ENCODE measurements around the gene VEPH1. TPM values are rescaled to one million over a fixed set of nuclear protein-coding genes. Genes with fewer than 3 reads are reported as not detected.

The VEPH1 gene
- total and polyA plus RNA-seq, 9 of the 15 experiments (the other 6 are each of a cell fraction or from before 2014, with no cell fraction given), result 4.5 to 15.6 (median 5.8) TPM

DNA sequence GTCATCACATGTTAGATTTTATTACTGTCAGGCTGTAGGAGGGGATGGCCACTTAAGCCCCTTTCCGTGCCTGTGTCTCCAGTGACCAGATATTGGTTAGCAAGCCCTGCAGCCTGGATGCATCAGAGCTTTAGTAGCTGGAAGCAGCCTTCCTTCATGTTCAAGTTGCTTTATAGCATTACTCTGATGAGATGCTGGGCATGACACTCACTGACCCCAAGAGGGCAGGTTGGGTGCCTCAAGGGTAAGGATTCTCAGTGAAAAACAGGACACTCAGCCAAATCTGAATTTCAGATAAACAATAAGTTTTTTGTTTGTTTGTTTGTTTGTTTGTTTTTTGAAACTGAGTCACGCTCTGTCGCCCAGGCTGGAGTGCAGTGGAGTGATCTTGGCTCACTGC lies 135.0 kb downstream of the VEPH1 start (continued):
- TF ChIP-seq SMARCA5 (IDR thresholded peaks at IDR 0.05), result no peak

DNA sequence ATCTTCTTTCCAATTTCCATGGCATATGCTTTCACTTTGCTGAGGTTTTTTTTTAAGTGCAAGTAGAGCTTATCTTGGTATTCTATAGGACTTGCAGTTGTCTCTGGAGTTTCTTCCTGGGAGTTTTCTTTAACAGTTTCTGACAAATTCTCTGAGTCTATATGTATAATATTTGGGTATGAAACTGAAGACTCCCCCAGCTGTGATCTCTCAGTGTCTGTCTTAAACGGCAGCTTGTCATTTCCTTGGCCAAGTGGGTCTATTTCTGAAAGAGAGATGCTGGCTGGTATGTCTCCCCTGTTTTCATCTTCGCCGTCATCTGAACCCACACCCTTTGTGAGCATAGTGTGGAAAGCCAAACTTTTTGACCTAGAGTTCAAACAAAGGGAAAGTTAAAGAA lies 139.8 kb downstream of the VEPH1 start:
- no peak overlapping the region for H3K4me3 ChIP-seq
- H3K9me1 ChIP-seq (ENCODE audit: control insufficient read depth, insufficient read depth, low read length), result no peaks in the 10 kb centered on the region
- WGBS (ENCODE audit: insufficient coverage, low coverage, missing lambda C conversion rate), result 31% methylated on average over 3 of the region's 3 CpGs
- H3K9ac ChIP-seq (ENCODE audit: insufficient read depth in 1 of 2, low read depth in 2 of 2, low read length in 2 of 2), result no peak overlapping the region
- ATAC-seq (no peak), DNase-seq (ENCODE audit: extremely low read depth in 1 of 4, low spot score in 3 of 4) (no peak), FAIRE-seq (no peak)
- ChIA-PET CTCF (ENCODE audit: low intra/inter-chr PET ratio) (no interaction called here), POLR2A (interaction anchor here (1.3 kb wide), 1 partner anchor 128 kb away, joined by 4 read pairs; no protein-coding TSS in a partner anchor)
- no peak overlapping the region for H3K4me2 ChIP-seq (ENCODE audit: insufficient read depth, low read length)
- TF ChIP-seq RBM39 (optimal IDR thresholded peaks at IDR 0.05; ENCODE audit: low read depth, low read length) (no peak), CBX2 (IDR thresholded peaks at IDR 0.05; ENCODE audit: insufficient read depth, low read length, poor library complexity, severe bottlenecking) (no peak), MECOM (CRISPR knock-in tag; IDR thresholded peaks at IDR 0.05) (no peak), ETV5 (CRISPR knock-in tag; IDR thresholded peaks at IDR 0.05; ENCODE audit: low read depth) (no peak), ZNF140 (CRISPR knock-in tag; IDR thresholded peaks at IDR 0.05) (no peak), ZNF224 (CRISPR knock-in tag; IDR thresholded peaks at IDR 0.05) (no peak)
- TF ChIP-seq, protein P1, sequence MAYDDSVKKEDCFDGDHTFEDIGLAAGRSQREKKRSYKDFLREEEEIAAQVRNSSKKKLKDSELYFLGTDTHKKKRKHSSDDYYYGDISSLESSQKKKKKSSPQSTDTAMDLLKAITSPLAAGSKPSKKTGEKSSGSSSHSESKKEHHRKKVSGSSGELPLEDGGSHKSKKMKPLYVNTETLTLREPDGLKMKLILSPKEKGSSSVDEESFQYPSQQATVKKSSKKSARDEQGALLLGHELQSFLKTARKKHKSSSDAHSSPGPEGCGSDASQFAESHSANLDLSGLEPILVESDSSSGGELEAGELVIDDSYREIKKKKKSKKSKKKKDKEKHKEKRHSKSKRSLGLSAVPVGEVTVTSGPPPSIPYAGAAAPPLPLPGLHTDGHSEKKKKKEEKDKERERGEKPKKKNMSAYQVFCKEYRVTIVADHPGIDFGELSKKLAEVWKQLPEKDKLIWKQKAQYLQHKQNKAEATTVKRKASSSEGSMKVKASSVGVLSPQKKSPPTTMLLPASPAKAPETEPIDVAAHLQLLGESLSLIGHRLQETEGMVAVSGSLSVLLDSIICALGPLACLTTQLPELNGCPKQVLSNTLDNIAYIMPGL (CRISPR knock-in tag; IDR thresholded peaks at IDR 0.05), result no peak
- in situ Hi-C loops (cut with MboI), result no loop called here
- no peak overlapping the region for H3K27ac ChIP-seq (ENCODE audit: extremely low read depth, low read depth, low read length)
- no peaks in the 10 kb centered on the region for H3K4me1 ChIP-seq (replicated peaks in 1 of 2; ENCODE audit: control insufficient read depth in 2 of 2, insufficient read depth in 2 of 2, low read length in 2 of 2)
- H3K27me3 ChIP-seq (ENCODE audit: control insufficient read depth in 2 of 2, insufficient read depth in 2 of 2, low read length in 2 of 2), result no peaks in the 10 kb centered on the region
- no TSS peak for BruUV-seq (replicated peaks)
- no peaks in the 10 kb centered on the region for H3K9me3 ChIP-seq (replicated peaks; ENCODE audit: control insufficient read depth, insufficient read depth, low read depth, low read length)
- H3K36me3 ChIP-seq (ENCODE audit: control insufficient read depth, insufficient read depth, low read length), result no peaks in the 10 kb centered on the region
- no peaks in the 10 kb centered on the region for H3K79me2 ChIP-seq (ENCODE audit: control insufficient read depth, insufficient read depth, low read length)
- intact Hi-C loops (cut with micrococcal nuclease), result no loop called here
- no peak overlapping the region for H2AFZ ChIP-seq (ENCODE audit: low read depth, low read length)
- no peaks in the 10 kb centered on the region for H4K20me1 ChIP-seq (replicated peaks; ENCODE audit: control insufficient read depth, insufficient read depth, low read length)
